Mesangial cell (primary cell): ENCODE results near the gene RNF130. TPM values are rescaled to one million over a fixed set of nuclear protein-coding genes. Genes with fewer than 3 reads are reported as not detected.

Experiments used
- total RNA-seq: library from RNA; depleted of rRNA; stranded (reverse); fragments of >200 nt; gene quantifications from 2 replicates; pipeline ENCODE4 v1.2.3, GENCODE V29; 2015

Gene RNF130
- total RNA-seq: 34.7 and 57.6 TPM in 2 replicates

DNA sequence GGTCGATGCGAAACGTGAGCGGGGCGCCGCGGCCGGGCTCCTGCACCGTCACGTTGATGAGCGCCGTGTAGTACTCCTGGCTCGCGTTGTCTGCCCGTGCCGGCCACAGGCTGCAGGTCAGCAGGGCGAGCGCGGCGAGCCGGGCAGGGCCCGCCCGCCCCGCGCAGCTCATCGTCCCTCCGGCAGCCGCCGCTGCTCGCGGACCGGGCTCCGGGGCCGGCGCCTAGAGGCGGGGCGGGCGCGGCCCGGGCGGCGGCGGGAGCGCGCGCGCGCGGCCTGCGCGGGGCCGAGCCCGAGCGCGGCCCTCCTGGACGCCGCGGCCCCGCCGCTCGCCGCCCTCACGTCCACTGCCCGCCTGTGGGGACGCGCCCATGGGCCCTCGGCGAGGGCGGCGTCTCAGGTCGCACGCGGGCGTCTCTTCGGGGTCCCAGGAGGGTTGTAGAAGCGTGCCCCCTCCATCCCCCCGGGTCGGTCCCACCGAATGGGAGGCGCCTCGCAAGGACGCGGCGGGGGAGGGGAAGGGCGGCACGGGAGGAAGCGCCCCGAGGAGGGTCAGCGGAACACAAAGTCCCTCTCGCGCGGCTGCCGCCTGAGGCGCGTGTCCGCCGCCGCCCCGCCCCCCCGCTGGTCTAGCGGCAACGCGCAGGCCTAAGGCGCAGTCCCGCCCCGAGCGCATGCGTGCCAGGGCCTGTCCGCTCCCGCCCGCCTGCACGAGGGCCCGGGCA, at the start of gene RNF130:
Gene RNF130, minus strand, starts transcription at position 229 of the 725 bp plus-strand sequence. Its CDS starts 57 bp downstream, at position 172.

DNA sequence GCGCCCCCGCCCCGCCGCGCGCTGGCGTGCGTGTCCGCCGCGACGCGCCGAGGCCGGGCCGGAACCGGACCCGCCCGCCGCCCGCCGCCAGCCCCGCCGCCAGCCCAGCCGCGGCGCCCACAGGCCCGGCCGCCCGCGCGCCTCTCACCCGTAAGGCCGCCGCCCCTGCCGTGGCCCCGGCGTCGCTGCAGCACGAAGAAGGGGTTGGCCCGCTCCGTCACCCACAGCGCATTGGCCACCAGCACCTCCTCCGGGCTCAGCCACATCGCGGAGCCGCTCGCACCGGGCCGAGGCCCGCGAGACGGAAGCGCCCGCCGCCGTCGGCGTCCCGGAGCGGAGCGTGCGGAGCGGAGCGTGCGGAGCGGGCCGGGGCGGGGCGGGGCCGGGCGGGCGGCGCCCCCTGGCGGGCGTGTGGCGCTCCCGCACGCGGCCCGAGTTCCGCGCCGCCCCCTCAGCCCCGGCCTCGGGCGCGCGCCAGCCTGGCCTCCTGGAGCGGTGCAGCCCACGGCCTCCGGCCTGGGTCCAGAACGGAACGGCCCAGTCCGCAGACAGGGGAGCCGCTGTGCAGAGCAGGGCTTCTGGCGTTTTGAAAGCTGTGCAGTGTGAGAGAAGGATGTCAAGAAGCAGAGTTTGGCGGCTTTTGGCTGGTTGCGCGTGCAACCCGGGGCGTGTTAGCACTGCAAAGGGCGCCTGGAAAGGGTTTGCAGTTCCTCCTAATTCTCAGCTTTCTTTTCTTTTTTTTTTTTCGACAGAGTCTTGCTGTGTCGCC, 163.8 kb downstream of the RNF130 start, which contains the start of gene TBC1D9B:
Gene TBC1D9B, minus strand, starts transcription at position 342 of the 769 bp plus-strand sequence. Its CDS starts 76 bp downstream, at position 266.

Other genes with a start within 250 kb of the RNF130 start
- 6.8 and 17.5 TPM in 2 replicates for gene MRNIP, start 212.9 kb downstream of the RNF130 start, total RNA-seq
- 75.1 and 83.5 TPM in 2 replicates for gene TBC1D9B, start 163.9 kb downstream of the RNF130 start, total RNA-seq
- gene RASGEF1C, start 137.5 kb upstream of the RNF130 start, total RNA-seq: 0.13 TPM in 1 of 2 replicates, not detected in the other
- gene MAPK9, start 220.3 kb upstream of the RNF130 start, total RNA-seq: 14.1 and 19.4 TPM in 2 replicates